Lung microvascular endothelial cell (primary cell): ENCODE results near the gene CCDC91. TPM values are rescaled to one million over a fixed set of nuclear protein-coding genes. Genes with fewer than 3 reads are reported as not detected.
"Not testable (repeated sequence)": the region's sequence is repeated elsewhere in the genome, so short reads cannot be mapped to it uniquely, and the experiment has no call there.

Experiments used
- DNase-seq, 2 donors: peaks; one replicate each; pipeline versions ENCODE4 v3.0.0 to v3.0.0-alpha.2; 2010; ENCODE audit warnings: low read depth in 2 of 2
- total RNA-seq: library from RNA; depleted of rRNA; stranded (reverse); fragments of >200 nt; gene quantifications from 2 replicates; pipeline ENCODE4 v1.2.1, GENCODE V29; 2014

Gene CCDC91
- total RNA-seq, 1 donor from 2014 or later, result 6.3 TPM

GRCh38 chr12:28446031-28446430, 255.8 kb downstream of the CCDC91 start:
- DNase-seq, result no peak

- no peak for DNase-seq
These were observed 263.4 kb downstream of the CCDC91 start for GRCh38 chr12:28453686-28454085.

- DNase-seq, result peak; percentile 0 to 54
These were observed 266.9 kb downstream of the CCDC91 start for GRCh38 chr12:28456934-28457710.

GRCh38 chr12:28457785-28458184, 267.5 kb downstream of the CCDC91 start:
- DNase-seq, result no peak

GRCh38 chr12:28459481-28459880, 269.2 kb downstream of the CCDC91 start:
- DNase-seq, result no peak

- no peak for DNase-seq
These were observed 270.3 kb downstream of the CCDC91 start for GRCh38 chr12:28460420-28461130.

- no peak for DNase-seq
These were observed 273.1 kb downstream of the CCDC91 start for GRCh38 chr12:28463396-28463795.

GRCh38 chr12:28471762-28472161, 281.5 kb downstream of the CCDC91 start:
- DNase-seq, result not testable (repeated sequence)

- not testable (repeated sequence) for DNase-seq
These were observed 285.9 kb downstream of the CCDC91 start for GRCh38 chr12:28476206-28476605.

GRCh38 chr12:28479097-28479496, 288.8 kb downstream of the CCDC91 start:
- not testable (repeated sequence) for DNase-seq

- no peak for DNase-seq
These were observed 289.4 kb downstream of the CCDC91 start for GRCh38 chr12:28479683-28480082.

- DNase-seq, result no peak
These were observed 293.9 kb downstream of the CCDC91 start for GRCh38 chr12:28484156-28484555.

- DNase-seq, result no peak
These were observed 296.3 kb downstream of the CCDC91 start for GRCh38 chr12:28486521-28486920.

GRCh38 chr12:28489246-28489645, 299.0 kb downstream of the CCDC91 start:
- peak in 1 of 2 donors; percentile 63 for DNase-seq

- peak in 1 of 2 donors; percentile 54 for DNase-seq
These were observed 307.7 kb downstream of the CCDC91 start for GRCh38 chr12:28497889-28498411.

- DNase-seq, result no peak
These were observed 308.6 kb downstream of the CCDC91 start for GRCh38 chr12:28498850-28499249.

- DNase-seq, result no peak
These were observed 310.2 kb downstream of the CCDC91 start for GRCh38 chr12:28500373-28501024.

- DNase-seq, result no peak
These were observed 316.0 kb downstream of the CCDC91 start for GRCh38 chr12:28506271-28506670.

- DNase-seq, result no peak
These were observed 316.8 kb downstream of the CCDC91 start for GRCh38 chr12:28507033-28507432.

- no peak for DNase-seq
These were observed 317.6 kb downstream of the CCDC91 start for GRCh38 chr12:28507867-28508266.

- DNase-seq, result no peak
These were observed 322.1 kb downstream of the CCDC91 start for GRCh38 chr12:28512406-28512805.

GRCh38 chr12:28512876-28513275, 322.6 kb downstream of the CCDC91 start:
- no peak for DNase-seq
